AG04449 (cell line): ENCODE results near the gene LRTM2.

Source experiments
- CTCF ChIA-PET: fragments of 350-600 bp; formaldehyde crosslinking; extraction: SDS; loops from one replicate; lab custom pipeline; 2021; ENCODE audit warnings: antibody characterized with exemption; lab: Yijun Ruan, JAX
- POLR2A ChIA-PET: fragments of 400-600, 350-600 bp; formaldehyde crosslinking; extraction: SDS; loops from one replicate; lab custom pipeline; 2020; ENCODE audit warnings: antibody characterized with exemption, inconsistent platforms; lab: Yijun Ruan, JAX
- DNase-seq: peaks from one replicate; pipeline ENCODE4 v3.0.0-alpha.2; 2010; ENCODE audit warnings: low read depth, low spot score
- H3K4me3 ChIP-seq: 2 replicates; pipeline ENCODE4 v1.5.1; 2011; ENCODE audit warnings: low read depth, mild to moderate bottlenecking, control low read depth, low read length
- TF ChIP-seq, protein P1 (sequence below): IDR thresholded peaks from one replicate; pipeline ENCODE4 v1.5.1; 2011; ENCODE audit warnings: mild to moderate bottlenecking, moderate library complexity, low read length, control low read depth, inconsistent platforms; ENCODE audit not compliant: insufficient read depth; ENCODE audit errors: missing control alignments

The LRTM2 gene

GRCh38 chr12:1879633-1880032 lies 59.3 kb downstream of the LRTM2 start:
- ChIA-PET POLR2A (no interaction called here), CTCF (no interaction called here)
- TF ChIP-seq, protein P1, sequence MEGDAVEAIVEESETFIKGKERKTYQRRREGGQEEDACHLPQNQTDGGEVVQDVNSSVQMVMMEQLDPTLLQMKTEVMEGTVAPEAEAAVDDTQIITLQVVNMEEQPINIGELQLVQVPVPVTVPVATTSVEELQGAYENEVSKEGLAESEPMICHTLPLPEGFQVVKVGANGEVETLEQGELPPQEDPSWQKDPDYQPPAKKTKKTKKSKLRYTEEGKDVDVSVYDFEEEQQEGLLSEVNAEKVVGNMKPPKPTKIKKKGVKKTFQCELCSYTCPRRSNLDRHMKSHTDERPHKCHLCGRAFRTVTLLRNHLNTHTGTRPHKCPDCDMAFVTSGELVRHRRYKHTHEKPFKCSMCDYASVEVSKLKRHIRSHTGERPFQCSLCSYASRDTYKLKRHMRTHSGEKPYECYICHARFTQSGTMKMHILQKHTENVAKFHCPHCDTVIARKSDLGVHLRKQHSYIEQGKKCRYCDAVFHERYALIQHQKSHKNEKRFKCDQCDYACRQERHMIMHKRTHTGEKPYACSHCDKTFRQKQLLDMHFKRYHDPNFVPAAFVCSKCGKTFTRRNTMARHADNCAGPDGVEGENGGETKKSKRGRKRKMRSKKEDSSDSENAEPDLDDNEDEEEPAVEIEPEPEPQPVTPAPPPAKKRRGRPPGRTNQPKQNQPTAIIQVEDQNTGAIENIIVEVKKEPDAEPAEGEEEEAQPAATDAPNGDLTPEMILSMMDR: no peak
- H3K4me3 ChIP-seq: no peak overlapping the region
- DNase-seq: no peak

- no peak for DNase-seq
- TF ChIP-seq, protein P1: no peak
- no peak overlapping the region for H3K4me3 ChIP-seq
- POLR2A ChIA-PET: no interaction called here
- CTCF ChIA-PET: no interaction called here
Observed at GRCh38 chr12:1880153-1880845, 59.9 kb downstream of the LRTM2 start.

GRCh38 chr12:1880876-1881275 lies 60.5 kb downstream of the LRTM2 start:
- POLR2A ChIA-PET: no interaction called here
- H3K4me3 ChIP-seq: no peak overlapping the region
- TF ChIP-seq, protein P1: no peak
- DNase-seq: no peak
- CTCF ChIA-PET: no interaction called here

GRCh38 chr12:1881301-1881700 lies 60.9 kb downstream of the LRTM2 start:
- DNase-seq: no peak
- POLR2A ChIA-PET: no interaction called here

DNA sequence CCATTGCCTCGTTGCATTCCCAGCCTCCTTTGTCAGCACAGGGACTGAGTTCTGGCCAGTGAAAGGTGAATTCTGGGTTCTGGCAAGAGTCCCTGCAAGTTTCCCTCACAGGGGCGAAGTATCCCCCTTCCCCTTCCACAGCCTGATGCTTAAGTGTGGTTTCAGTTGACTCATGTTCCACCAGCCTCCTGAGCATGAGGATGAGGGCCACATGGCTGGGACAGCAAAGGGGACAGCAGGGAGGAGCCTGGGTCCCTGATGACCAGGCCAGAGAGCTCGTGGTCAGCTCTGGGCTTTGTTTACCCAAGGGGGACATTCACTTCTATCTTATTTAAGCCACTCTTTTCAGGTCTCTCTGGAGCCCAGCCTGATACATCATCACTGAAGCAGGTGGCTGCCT lies 61.6 kb downstream of the LRTM2 start:
- DNase-seq: no peak
- H3K4me3 ChIP-seq: no peak overlapping the region
- TF ChIP-seq, protein P1: no peak
- ChIA-PET CTCF (no interaction called here), POLR2A (no interaction called here)

More at GRCh38 chr12:1881301-1881700, 60.9 kb downstream of the LRTM2 start:
- TF ChIP-seq, protein P1: no peak
- CTCF ChIA-PET: no interaction called here
- no peak overlapping the region for H3K4me3 ChIP-seq

DNA sequence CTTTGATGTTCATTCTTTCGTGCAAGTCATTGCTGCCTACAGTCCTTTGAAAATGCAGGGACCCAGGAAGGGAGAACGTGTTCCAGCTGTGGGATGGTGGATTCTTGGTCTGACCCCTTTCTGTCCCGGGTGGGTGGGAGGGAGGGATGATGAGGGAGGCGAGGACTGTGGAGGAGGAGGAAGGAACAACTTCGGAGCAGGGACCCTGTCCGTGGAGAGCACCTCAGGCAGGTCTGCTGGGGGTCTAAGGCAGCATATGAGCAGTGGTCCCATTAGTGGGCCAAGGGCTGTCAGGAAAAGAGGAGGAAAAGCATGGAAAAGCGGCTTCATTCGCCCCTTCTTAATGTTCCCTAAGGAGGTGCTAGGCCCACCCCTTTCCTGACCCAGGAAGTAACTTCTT lies 62.0 kb downstream of the LRTM2 start:
- H3K4me3 ChIP-seq: no peak overlapping the region
- TF ChIP-seq, protein P1: no peak
- DNase-seq: no peak
- POLR2A ChIA-PET: no interaction called here
- CTCF ChIA-PET: no interaction called here
